ENCODE measurements around the gene PPT1. TPM values are rescaled to one million over a fixed set of nuclear protein-coding genes. Genes with fewer than 3 reads are reported as not detected.

Gene PPT1
- polyA plus RNA-seq, 2 of the 4 experiments (the other 2 are of a cell fraction): 40.2 to 56.7 TPM

DNA sequence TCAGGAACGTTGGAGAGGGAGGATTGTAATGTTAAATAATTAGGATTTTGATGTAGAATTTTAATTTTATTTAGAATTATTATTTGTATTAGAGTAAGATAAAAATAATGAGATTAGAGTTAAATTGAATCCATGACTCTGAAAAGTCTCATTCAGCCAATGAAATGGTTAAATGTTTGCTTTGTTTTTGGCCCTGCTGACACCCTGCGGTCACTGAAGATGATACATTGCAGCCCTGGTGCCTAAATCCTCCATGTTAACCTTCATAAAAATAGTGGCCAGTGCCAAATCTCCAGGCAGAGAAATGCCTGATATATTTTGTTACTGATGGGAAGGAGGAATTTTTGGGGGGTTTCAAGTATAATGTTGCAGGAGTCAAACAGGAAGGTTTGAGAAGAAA lies 36.8 kb upstream of the PPT1 start:
- FAIRE-seq (no peak), ATAC-seq (no peak), DNase-seq (ENCODE audit: low read depth in 1 of 2, low spot score in 1 of 2) (no peak)
- no peak overlapping the region for H3K4me2 ChIP-seq
- 25% methylated on average over 2 of the region's 2 CpGs for WGBS (ENCODE audit: missing lambda C conversion rate)
- CTCF ChIA-PET: interaction anchor here (1.0 to 2.3 kb wide), 2 partner anchors 10 to 19 kb away, joined by 3 to 13 read pairs; no protein-coding TSS in a partner anchor
- no peaks in the 10 kb centered on the region for H3K4me1 ChIP-seq
- no peaks in the 10 kb centered on the region for H3K9me3 ChIP-seq
- no peak overlapping the region for H3K4me3 ChIP-seq
- POLR2A ChIA-PET: no interaction called here
- H3K27ac ChIP-seq: no peak overlapping the region
- TF ChIP-seq RAD21 (conservative IDR thresholded peaks at IDR 0.05 in 1 of 2, IDR thresholded peaks at IDR 0.05 in 1 of 2) (no peak), EHMT2 (IDR thresholded peaks at IDR 0.05; ENCODE audit: low read depth) (no peak), KDM1A (IDR thresholded peaks at IDR 0.05; ENCODE audit: low read depth) (no peak), HOXB13 (CRISPR knock-in tag; IDR thresholded peaks at IDR 0.05; ENCODE audit: low read depth) (no peak), HEYL (CRISPR knock-in tag; IDR thresholded peaks at IDR 0.05) (no peak), HOXA7 (CRISPR knock-in tag; IDR thresholded peaks at IDR 0.05) (no peak), MAFK (IDR thresholded peaks at IDR 0.05; ENCODE audit: partially characterized antibody) (no peak), KDM5A (IDR thresholded peaks at IDR 0.05) (no peak), PHF8 (IDR thresholded peaks at IDR 0.05; ENCODE audit: borderline replicate concordance, low read depth) (no peak), JUNB (IDR thresholded peaks at IDR 0.05) (no peak), EHF (CRISPR knock-in tag; IDR thresholded peaks at IDR 0.05) (no peak), CEBPB (IDR thresholded peaks at IDR 0.05) (no peak), CHD4 (IDR thresholded peaks at IDR 0.05; ENCODE audit: borderline replicate concordance) (no peak)
- TF ChIP-seq, protein P1, sequence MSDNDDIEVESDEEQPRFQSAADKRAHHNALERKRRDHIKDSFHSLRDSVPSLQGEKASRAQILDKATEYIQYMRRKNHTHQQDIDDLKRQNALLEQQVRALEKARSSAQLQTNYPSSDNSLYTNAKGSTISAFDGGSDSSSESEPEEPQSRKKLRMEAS (IDR thresholded peaks at IDR 0.05): no peak

DNA sequence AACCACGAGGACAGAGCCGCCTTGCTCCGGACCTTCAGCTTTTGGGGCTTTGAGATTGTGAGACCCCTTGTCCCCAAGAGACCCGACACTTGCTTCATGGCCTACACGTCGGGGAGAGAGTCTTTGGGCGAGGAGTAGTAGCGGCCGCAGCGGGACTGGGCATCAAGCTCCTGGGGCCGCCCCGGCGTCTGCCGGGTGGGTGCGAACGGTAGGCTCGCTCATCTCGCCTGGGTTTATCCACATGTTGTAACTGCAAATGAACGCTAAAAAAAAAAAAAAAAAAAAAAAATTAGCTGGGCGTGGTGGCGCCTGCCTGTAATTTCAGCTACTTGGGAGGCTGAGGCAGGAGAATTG lies 36.2 kb upstream of the PPT1 start:
- CTCF ChIA-PET: interaction anchor here (0.6 to 2.3 kb wide), 3 partner anchors 11 to 275 kb away, joined by 3 to 13 read pairs (median 3); no protein-coding TSS in a partner anchor
- DNase-seq (ENCODE audit: low read depth in 1 of 2, low spot score in 1 of 2): no peak
- H3K27ac ChIP-seq: no peak overlapping the region
- no peak overlapping the region for H3K4me2 ChIP-seq
- WGBS (ENCODE audit: missing lambda C conversion rate): 90% methylated on average over 18 of the region's 21 CpGs
- POLR2A ChIA-PET: no interaction called here
- no peak for ATAC-seq
- no peaks in the 10 kb centered on the region for H3K9me3 ChIP-seq
- H3K4me1 ChIP-seq: no peaks in the 10 kb centered on the region
- no peak overlapping the region for H3K4me3 ChIP-seq
- no peak for FAIRE-seq
- TF ChIP-seq, protein P2, sequence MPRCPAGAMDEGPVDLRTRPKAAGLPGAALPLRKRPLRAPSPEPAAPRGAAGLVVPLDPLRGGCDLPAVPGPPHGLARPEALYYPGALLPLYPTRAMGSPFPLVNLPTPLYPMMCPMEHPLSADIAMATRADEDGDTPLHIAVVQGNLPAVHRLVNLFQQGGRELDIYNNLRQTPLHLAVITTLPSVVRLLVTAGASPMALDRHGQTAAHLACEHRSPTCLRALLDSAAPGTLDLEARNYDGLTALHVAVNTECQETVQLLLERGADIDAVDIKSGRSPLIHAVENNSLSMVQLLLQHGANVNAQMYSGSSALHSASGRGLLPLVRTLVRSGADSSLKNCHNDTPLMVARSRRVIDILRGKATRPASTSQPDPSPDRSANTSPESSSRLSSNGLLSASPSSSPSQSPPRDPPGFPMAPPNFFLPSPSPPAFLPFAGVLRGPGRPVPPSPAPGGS (IDR thresholded peaks at IDR 0.05): no peak
- no peak for TF ChIP-seq ZFP36 (IDR thresholded peaks at IDR 0.05; ENCODE audit: borderline replicate concordance, partially characterized antibody)
- TF ChIP-seq, protein P3, sequence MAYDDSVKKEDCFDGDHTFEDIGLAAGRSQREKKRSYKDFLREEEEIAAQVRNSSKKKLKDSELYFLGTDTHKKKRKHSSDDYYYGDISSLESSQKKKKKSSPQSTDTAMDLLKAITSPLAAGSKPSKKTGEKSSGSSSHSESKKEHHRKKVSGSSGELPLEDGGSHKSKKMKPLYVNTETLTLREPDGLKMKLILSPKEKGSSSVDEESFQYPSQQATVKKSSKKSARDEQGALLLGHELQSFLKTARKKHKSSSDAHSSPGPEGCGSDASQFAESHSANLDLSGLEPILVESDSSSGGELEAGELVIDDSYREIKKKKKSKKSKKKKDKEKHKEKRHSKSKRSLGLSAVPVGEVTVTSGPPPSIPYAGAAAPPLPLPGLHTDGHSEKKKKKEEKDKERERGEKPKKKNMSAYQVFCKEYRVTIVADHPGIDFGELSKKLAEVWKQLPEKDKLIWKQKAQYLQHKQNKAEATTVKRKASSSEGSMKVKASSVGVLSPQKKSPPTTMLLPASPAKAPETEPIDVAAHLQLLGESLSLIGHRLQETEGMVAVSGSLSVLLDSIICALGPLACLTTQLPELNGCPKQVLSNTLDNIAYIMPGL (CRISPR knock-in tag; IDR thresholded peaks at IDR 0.05; ENCODE audit: borderline replicate concordance): no peak
- TF ChIP-seq ZNF302 (CRISPR knock-in tag; IDR thresholded peaks at IDR 0.05): no peak
- TF ChIP-seq, protein P4, sequence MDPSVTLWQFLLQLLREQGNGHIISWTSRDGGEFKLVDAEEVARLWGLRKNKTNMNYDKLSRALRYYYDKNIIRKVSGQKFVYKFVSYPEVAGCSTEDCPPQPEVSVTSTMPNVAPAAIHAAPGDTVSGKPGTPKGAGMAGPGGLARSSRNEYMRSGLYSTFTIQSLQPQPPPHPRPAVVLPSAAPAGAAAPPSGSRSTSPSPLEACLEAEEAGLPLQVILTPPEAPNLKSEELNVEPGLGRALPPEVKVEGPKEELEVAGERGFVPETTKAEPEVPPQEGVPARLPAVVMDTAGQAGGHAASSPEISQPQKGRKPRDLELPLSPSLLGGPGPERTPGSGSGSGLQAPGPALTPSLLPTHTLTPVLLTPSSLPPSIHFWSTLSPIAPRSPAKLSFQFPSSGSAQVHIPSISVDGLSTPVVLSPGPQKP (IDR thresholded peaks at IDR 0.05; ENCODE audit: low read depth, low read length): no peak
- TF ChIP-seq CHD2 (IDR thresholded peaks at IDR 0.05; ENCODE audit: low read length, partially characterized antibody): no peak

Measured in A549 (cell line).